GM23338 (cell line): ENCODE measurements around the gene APH1B.

Experiments used
- EZH2 ChIP-seq: fragments of 200-600 bp; sonication (generic); IDR thresholded peaks from one replicate; pipeline ENCODE4 v1.8.0; 2017; ENCODE audit warnings: antibody characterized with exemption, mild to moderate bottlenecking, low read depth; ENCODE audit not compliant: unreplicated experiment
- POLR2AphosphoS5 ChIP-seq: IDR thresholded peaks from 2 replicates; pipeline ENCODE4 v1.6.1; 2016; ENCODE audit warnings: antibody characterized with exemption, low read depth

- TF ChIP-seq POLR2AphosphoS5 (no peak), EZH2 (no peak)
Measured at GRCh38 chr15:63263519-63263918, 13.9 kb upstream of the APH1B start.
